PFSK-1 (cell line): Measurements from ENCODE around the gene ERBB4.

Source experiments
- POLR2AphosphoS5 ChIP-seq: IDR thresholded peaks from 2 replicates; pipeline ENCODE4 v1.6.1; 2012; ENCODE audit warnings: low read depth, mild to moderate bottlenecking, control low read depth, low read length, moderate library complexity
- TAF1 ChIP-seq: IDR thresholded peaks from 2 replicates; pipeline ENCODE4 v1.6.1; 2012; ENCODE audit warnings: low read length, control low read depth, borderline replicate concordance; ENCODE audit not compliant: insufficient read depth
- TF ChIP-seq, protein P1 (sequence below), 2 experiments: IDR thresholded peaks; 2 replicates each; pipeline versions ENCODE4 v1.6.1 to v1.8.0; 2011 to 2012; ENCODE audit warnings: low read depth in 2 of 2, low read length in 2 of 2, control low read depth in 1 of 2, inconsistent platforms in 1 of 2, mild to moderate bottlenecking in 1 of 2, moderate library complexity in 1 of 2; ENCODE audit not compliant: insufficient read depth in 1 of 2

GRCh38 chr2:211469664-211470059 lies 1068.9 kb downstream of the ERBB4 start:
- TF ChIP-seq POLR2AphosphoS5 (no peak), TAF1 (no peak)
- TF ChIP-seq, protein P1, sequence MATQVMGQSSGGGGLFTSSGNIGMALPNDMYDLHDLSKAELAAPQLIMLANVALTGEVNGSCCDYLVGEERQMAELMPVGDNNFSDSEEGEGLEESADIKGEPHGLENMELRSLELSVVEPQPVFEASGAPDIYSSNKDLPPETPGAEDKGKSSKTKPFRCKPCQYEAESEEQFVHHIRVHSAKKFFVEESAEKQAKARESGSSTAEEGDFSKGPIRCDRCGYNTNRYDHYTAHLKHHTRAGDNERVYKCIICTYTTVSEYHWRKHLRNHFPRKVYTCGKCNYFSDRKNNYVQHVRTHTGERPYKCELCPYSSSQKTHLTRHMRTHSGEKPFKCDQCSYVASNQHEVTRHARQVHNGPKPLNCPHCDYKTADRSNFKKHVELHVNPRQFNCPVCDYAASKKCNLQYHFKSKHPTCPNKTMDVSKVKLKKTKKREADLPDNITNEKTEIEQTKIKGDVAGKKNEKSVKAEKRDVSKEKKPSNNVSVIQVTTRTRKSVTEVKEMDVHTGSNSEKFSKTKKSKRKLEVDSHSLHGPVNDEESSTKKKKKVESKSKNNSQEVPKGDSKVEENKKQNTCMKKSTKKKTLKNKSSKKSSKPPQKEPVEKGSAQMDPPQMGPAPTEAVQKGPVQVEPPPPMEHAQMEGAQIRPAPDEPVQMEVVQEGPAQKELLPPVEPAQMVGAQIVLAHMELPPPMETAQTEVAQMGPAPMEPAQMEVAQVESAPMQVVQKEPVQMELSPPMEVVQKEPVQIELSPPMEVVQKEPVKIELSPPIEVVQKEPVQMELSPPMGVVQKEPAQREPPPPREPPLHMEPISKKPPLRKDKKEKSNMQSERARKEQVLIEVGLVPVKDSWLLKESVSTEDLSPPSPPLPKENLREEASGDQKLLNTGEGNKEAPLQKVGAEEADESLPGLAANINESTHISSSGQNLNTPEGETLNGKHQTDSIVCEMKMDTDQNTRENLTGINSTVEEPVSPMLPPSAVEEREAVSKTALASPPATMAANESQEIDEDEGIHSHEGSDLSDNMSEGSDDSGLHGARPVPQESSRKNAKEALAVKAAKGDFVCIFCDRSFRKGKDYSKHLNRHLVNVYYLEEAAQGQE (IDR thresholded peaks at IDR 0.05; ENCODE audit: insufficient read depth in 1 of 2, low read depth in 2 of 2, low read length in 2 of 2) = no peak
